Caco-2 (cell line): ENCODE data around the gene CRYZL1. TPM values are rescaled to one million over a fixed set of nuclear protein-coding genes. Genes with fewer than 3 reads are reported as not detected.
"Not testable (repeated sequence)": the region's sequence is repeated elsewhere in the genome, so short reads cannot be mapped to it uniquely, and the experiment has no call there.

ENCODE experiments used
- BruUV-seq: library from RNA; stranded (reverse); fragments of 400-500 nt; replicated peaks from 2 replicates; lab custom pipeline; 2021; lab: Mats Ljungman, UMichigan
- CTCF ChIA-PET: fragments of 300-600 bp; sonication (Branson Sonifier 250); formaldehyde crosslinking; loops from one replicate; lab custom pipeline; 2022; ENCODE audit warnings: antibody characterized with exemption; lab: Charles Lee
- POLR2A ChIA-PET: fragments of 300-600 bp; sonication (Branson Sonifier 250); formaldehyde crosslinking; loops from one replicate; lab custom pipeline; 2022; ENCODE audit warnings: antibody characterized with exemption; lab: Charles Lee
- DNase-seq, 2 experiments: peaks; one replicate each; pipeline versions ENCODE4 v3.0.0 to v3.0.0-alpha.2; 2020 to 2022
- H3K27me3 ChIP-seq: replicated peaks from 2 replicates; pipeline ENCODE4 v1.6.0; 2011; ENCODE audit warnings: low read length; ENCODE audit not compliant: control insufficient read depth, insufficient read depth
- H3K36me3 ChIP-seq: 2 replicates; pipeline ENCODE4 v1.5.1; 2011; ENCODE audit warnings: low read length; ENCODE audit not compliant: control insufficient read depth, insufficient read depth
- H3K4me1 ChIP-seq: fragments of 250-450 bp; sonication (Bioruptor Pico); 2 replicates; pipeline ENCODE4 v1.5.1; 2020; ENCODE audit warnings: mild to moderate bottlenecking
- H3K4me3 ChIP-seq: 2 replicates; pipeline ENCODE4 v1.5.1; 2011; ENCODE audit warnings: low read depth, mild to moderate bottlenecking, control low read depth, low read length
- H3K9me3 ChIP-seq: fragments of 250-450 bp; sonication (Bioruptor Pico); 2 replicates; pipeline ENCODE4 v1.5.1; 2020; ENCODE audit warnings: mild to moderate bottlenecking, moderate library complexity
- H3K27ac Mint-ChIP-seq: one replicate; pipeline ENCODE4 v1.8.0; 2022; ENCODE audit warnings: mixed read lengths; ENCODE audit not compliant: unreplicated experiment
- H3K27me3 Mint-ChIP-seq: one replicate; pipeline ENCODE4 v1.8.0; 2022; ENCODE audit warnings: mixed read lengths; ENCODE audit not compliant: insufficient read depth, unreplicated experiment
- H3K36me3 Mint-ChIP-seq: one replicate; pipeline ENCODE4 v1.8.0; 2022; ENCODE audit warnings: mild to moderate bottlenecking, mixed read lengths; ENCODE audit not compliant: insufficient read depth, unreplicated experiment
- H3K4me1 Mint-ChIP-seq: one replicate; pipeline ENCODE4 v1.8.0; 2022; ENCODE audit warnings: low read depth, mixed read lengths; ENCODE audit not compliant: unreplicated experiment
- H3K4me3 Mint-ChIP-seq: one replicate; pipeline ENCODE4 v1.8.0; 2022; ENCODE audit warnings: mild to moderate bottlenecking, moderate library complexity, mixed read lengths; ENCODE audit not compliant: unreplicated experiment
- H3K9me3 Mint-ChIP-seq: one replicate; pipeline ENCODE4 v1.8.0; 2022; ENCODE audit warnings: mixed read lengths; ENCODE audit not compliant: unreplicated experiment
- intact Hi-C: fragments of 100-400 bp; cut with micrococcal nuclease; formaldehyde crosslinking; loops from one replicate; pipeline ENCODE4 v1.10.0; 2022; ENCODE audit not compliant: unreplicated experiment
- total RNA-seq: library from RNA; stranded (reverse); gene quantifications from 2 replicates; pipeline ENCODE4 v1.2.3, GENCODE V29; 2022
- TF ChIP-seq, protein P1 (sequence below), 2 experiments: fragments of 200-600 bp in 1 of 2; IDR thresholded peaks; 1 replicate in 1 of 2; 2 replicates in 1 of 2; pipeline versions ENCODE4 v1.5.1 to v1.8.0; 2011 to 2022; ENCODE audit warnings: antibody characterized with exemption in 1 of 2, control low read depth in 1 of 2, inconsistent platforms in 1 of 2, low read depth in 1 of 2, low read length in 1 of 2, mild to moderate bottlenecking in 1 of 2, moderate library complexity in 1 of 2; ENCODE audit not compliant: insufficient read depth in 1 of 2, severe bottlenecking in 1 of 2, unreplicated experiment in 1 of 2

CRYZL1 gene
- total RNA-seq, 1 experiment from 2014 or later, result 26.6 TPM

DNA sequence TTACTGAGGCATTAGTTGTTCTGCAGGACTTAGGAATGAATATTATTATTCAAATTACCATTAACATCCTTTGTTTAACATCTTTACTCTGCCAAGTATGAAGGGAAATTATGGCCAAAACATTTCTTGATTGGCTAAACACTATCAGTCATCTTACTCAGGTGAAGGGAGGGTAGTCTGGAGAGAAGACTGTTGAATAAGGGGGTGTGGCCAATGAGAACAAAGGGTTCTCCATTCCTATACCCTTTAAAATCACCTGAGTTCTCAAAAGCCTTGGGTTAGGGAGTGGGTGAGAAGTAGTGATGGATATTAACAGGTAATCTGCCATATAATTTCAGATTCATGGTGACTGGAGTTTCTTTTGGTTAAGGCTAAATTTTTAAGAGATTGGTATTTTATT lies 19.3 kb downstream of the CRYZL1 start:
- no peaks in the 10 kb centered on the region for H3K36me3 ChIP-seq
- no peak for DNase-seq
- intact Hi-C loops, result no loop called here
- peaks cover 17% of the 10 kb centered on the region for H3K4me1 Mint-ChIP-seq
- H3K36me3 Mint-ChIP-seq, result peaks cover 31% of the 10 kb centered on the region
- peaks cover 26% of the 10 kb centered on the region for H3K4me1 ChIP-seq
- H3K4me3 Mint-ChIP-seq, result no peak overlapping the region
- TF ChIP-seq, protein P1, sequence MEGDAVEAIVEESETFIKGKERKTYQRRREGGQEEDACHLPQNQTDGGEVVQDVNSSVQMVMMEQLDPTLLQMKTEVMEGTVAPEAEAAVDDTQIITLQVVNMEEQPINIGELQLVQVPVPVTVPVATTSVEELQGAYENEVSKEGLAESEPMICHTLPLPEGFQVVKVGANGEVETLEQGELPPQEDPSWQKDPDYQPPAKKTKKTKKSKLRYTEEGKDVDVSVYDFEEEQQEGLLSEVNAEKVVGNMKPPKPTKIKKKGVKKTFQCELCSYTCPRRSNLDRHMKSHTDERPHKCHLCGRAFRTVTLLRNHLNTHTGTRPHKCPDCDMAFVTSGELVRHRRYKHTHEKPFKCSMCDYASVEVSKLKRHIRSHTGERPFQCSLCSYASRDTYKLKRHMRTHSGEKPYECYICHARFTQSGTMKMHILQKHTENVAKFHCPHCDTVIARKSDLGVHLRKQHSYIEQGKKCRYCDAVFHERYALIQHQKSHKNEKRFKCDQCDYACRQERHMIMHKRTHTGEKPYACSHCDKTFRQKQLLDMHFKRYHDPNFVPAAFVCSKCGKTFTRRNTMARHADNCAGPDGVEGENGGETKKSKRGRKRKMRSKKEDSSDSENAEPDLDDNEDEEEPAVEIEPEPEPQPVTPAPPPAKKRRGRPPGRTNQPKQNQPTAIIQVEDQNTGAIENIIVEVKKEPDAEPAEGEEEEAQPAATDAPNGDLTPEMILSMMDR (IDR thresholded peaks at IDR 0.05; ENCODE audit: insufficient read depth in 1 of 2, low read depth in 1 of 2, low read length in 1 of 2, severe bottlenecking in 1 of 2, unreplicated experiment in 1 of 2), result no peak
- no peaks in the 10 kb centered on the region for H3K9me3 ChIP-seq
- H3K27me3 ChIP-seq, result no peaks in the 10 kb centered on the region
- CTCF ChIA-PET, result no interaction called here
- POLR2A ChIA-PET, result no interaction called here
- no peak overlapping the region for H3K27ac Mint-ChIP-seq
- H3K4me3 ChIP-seq, result no peak overlapping the region
- H3K27me3 Mint-ChIP-seq, result no peaks in the 10 kb centered on the region
- no TSS peak for BruUV-seq
- H3K9me3 Mint-ChIP-seq, result peaks cover 14% of the 10 kb centered on the region

DNA sequence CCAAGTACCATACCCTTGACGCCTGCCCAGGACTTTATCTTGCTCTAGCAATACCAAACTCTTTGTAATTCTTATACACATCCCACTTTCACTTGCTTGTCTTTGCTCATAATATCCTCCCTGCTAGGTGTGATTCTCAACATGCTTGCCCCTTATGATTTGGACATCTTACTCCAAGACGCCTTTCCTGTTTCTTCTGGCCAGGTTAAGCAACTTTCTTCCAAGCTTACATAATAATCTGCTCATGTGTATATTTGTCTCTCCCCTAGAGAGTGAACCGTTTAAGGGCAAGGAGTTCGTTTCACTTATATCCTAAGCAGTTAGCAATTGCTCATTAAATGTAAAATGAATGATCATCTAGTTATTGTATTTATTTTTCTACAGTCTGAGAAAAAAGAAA lies 21.8 kb downstream of the CRYZL1 start:
- intact Hi-C loops, result no loop called here
- H3K4me1 ChIP-seq, result peaks cover 36% of the 10 kb centered on the region
- DNase-seq, result no peak
- TF ChIP-seq, protein P1 (IDR thresholded peaks at IDR 0.05; ENCODE audit: insufficient read depth in 1 of 2, low read depth in 1 of 2, low read length in 1 of 2, severe bottlenecking in 1 of 2, unreplicated experiment in 1 of 2), result no peak
- ChIA-PET POLR2A (no interaction called here), CTCF (interaction anchor here (0.6 to 1.0 kb wide), 2 partner anchors 11 to 14 kb away, joined by 6 read pairs; no protein-coding TSS in a partner anchor)
- Mint-ChIP-seq H3K4me1 (peaks cover 17% of the 10 kb centered on the region), H3K27ac (no peak overlapping the region), H3K36me3 (peaks cover 36% of the 10 kb centered on the region), H3K27me3 (no peaks in the 10 kb centered on the region), H3K9me3 (peaks cover 14% of the 10 kb centered on the region), H3K4me3 (no peak overlapping the region)
- no peaks in the 10 kb centered on the region for H3K9me3 ChIP-seq
- no TSS peak for BruUV-seq
- H3K4me3 ChIP-seq, result no peak overlapping the region
- H3K36me3 ChIP-seq, result no peaks in the 10 kb centered on the region
- H3K27me3 ChIP-seq, result no peaks in the 10 kb centered on the region

DNA sequence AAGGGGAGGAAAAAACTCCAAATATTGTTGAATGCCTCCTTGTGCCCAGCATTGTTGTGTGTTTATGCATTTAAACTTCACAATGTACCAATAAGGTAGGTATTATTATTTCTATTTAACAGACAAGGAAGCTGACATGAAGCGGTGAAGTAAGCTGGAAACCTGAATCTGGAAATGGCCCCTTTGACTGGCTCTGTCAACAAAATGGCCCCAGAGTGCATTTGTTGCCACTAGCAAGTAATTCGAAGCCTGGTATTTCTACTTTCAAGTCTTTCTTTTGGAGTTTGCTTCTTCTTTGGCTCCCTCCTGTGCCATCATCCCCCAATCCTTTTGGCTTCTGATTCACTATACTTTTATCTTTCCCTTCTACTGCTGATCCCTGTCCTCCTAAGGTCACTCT lies 23.1 kb downstream of the CRYZL1 start:
- no peaks in the 10 kb centered on the region for H3K27me3 ChIP-seq
- ChIA-PET CTCF (interaction anchor here (2.2 kb wide), 1 partner anchor 13 kb away, joined by 14 read pairs; no protein-coding TSS in a partner anchor), POLR2A (interaction anchor here (0.7 kb wide), 1 partner anchor 31 kb away, joined by 11 read pairs; no protein-coding TSS in a partner anchor)
- TF ChIP-seq, protein P1 (IDR thresholded peaks at IDR 0.05; ENCODE audit: insufficient read depth in 1 of 2, low read depth in 1 of 2, low read length in 1 of 2, severe bottlenecking in 1 of 2, unreplicated experiment in 1 of 2), result no peak
- no peaks in the 10 kb centered on the region for H3K9me3 ChIP-seq
- peaks cover 14% of the 10 kb centered on the region for H3K9me3 Mint-ChIP-seq
- BruUV-seq, result no TSS peak
- peak overlapping the region; percentile 48 for H3K27ac Mint-ChIP-seq
- no peak overlapping the region for H3K4me3 ChIP-seq
- H3K4me1 ChIP-seq, result peaks cover 36% of the 10 kb centered on the region
- DNase-seq, result no peak
- H3K4me3 Mint-ChIP-seq, result peak overlapping the region; percentile 3
- H3K36me3 ChIP-seq, result no peaks in the 10 kb centered on the region
- peaks cover 17% of the 10 kb centered on the region for H3K4me1 Mint-ChIP-seq
- intact Hi-C loops, result no loop called here
- peaks cover 32% of the 10 kb centered on the region for H3K36me3 Mint-ChIP-seq
- no peaks in the 10 kb centered on the region for H3K27me3 Mint-ChIP-seq

DNA sequence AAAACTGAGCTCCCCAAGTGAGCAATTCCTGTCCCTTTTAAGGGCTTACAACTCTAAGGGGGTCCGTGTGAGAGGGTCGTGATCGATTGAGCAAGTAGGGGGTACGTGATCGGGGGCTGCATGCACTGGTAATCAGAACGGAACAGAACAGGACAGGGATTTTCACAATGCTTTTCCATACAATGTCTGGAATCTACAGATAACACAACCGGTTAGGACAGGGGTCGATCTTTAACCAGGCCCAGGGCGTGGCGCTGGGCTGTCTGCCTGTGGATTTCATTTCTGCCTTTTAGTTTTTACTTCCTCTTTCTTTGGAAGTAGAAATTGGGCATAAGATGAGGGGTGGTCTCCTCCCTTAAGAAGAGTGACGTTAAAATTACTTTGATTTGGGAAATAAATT lies 24.0 kb downstream of the CRYZL1 start:
- not testable (repeated sequence) for H3K27me3 ChIP-seq, BruUV-seq, H3K9me3 ChIP-seq, H3K27me3 Mint-ChIP-seq, H3K4me3 ChIP-seq, H3K36me3 ChIP-seq
- ChIA-PET POLR2A (interaction anchor here (1.2 kb wide), 1 partner anchor 28 kb away, joined by 4 read pairs; no protein-coding TSS in a partner anchor), CTCF (interaction anchor here (2.2 kb wide), 1 partner anchor 12 kb away, joined by 14 read pairs; no protein-coding TSS in a partner anchor)
- H3K4me1 Mint-ChIP-seq, result peaks cover 17% of the 10 kb centered on the region
- H3K4me3 Mint-ChIP-seq, result peak overlapping the region; percentile 63
- peaks cover 35% of the 10 kb centered on the region for H3K36me3 Mint-ChIP-seq
- DNase-seq, result peak; percentile 47 to 55
- intact Hi-C loops, result loop anchor here (1.0 kb wide), 1 partner anchor 24 kb away; the partner anchor contains the start of gene CRYZL1
- peaks cover 36% of the 10 kb centered on the region for H3K4me1 ChIP-seq
- peaks cover 14% of the 10 kb centered on the region for H3K9me3 Mint-ChIP-seq
- H3K27ac Mint-ChIP-seq, result peak overlapping the region; percentile 80
